Activated naive CD8-positive, alpha-beta T cell treated with anti-CD3 and anti-CD28 coated beads, Interleukin-2, amount 50 U/mL, for 16 hours (primary cell): Measurements from ENCODE around the gene EXT2.
A peak's percentile ranks its signal among the peaks of the same experiment; 100 is the strongest.

Source experiments
- DNase-seq: peaks from one replicate; pipeline ENCODE4 v3.0.0-alpha.2; 2020; ENCODE audit warnings: low read depth, low spot score

The EXT2 gene

DNA sequence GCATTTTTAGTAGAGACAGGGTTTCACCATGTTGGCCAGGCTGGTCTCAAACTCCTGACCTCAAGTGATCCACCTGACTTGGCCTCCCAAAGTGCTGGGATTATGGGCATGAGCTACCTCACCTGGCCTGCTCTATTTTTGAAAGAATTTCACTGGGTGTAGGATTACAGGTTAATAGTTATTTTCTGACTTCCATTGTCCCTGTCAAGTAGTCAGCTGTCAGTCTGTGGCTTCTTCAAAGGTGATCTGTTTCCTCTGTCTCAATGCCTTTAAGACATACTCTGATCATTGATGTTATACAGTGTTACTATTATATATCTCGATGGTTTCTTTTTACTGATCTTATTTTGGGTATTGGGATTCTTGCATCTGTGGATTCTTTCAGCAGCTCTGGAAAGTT is 10.1 kb upstream of the EXT2 start:
- no peak for DNase-seq

DNA sequence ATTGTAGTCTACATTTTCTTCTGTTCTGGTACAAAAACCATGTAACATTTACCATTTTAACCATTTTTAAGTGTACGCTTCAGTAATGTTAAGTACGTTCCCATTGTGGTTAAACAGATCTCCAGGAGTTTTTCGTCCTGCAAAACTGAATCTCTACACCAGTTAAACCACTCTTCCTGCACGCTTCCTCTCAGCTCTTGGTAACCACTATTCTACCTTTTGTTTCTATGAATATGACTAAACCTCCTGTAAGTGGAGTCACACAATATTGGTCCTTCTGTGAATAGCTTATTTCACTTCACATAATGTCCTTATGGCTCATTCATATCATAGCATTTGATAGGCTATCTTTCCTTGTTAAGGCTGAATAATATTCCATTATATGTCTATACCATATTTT is 7.1 kb upstream of the EXT2 start:
- DNase-seq = no peak

DNA sequence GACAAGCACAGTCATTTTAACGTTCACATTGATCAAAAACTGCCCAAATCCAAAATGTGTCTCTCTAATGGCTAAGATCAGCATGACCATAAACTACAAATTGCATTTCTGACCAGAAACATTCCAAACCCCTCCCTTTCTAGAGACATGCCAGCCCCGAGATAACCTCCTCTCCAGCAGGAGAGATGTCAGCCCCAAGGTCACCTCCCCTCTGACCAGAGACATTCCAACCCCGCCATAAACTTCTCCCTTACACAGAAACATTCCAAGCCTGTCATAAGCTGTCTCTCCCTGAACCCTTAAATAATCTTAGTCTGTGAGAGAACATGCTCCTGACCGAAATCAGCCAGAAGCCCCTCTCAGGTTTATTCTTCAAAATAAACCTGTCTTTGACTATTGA is 6.6 kb upstream of the EXT2 start:
- no peak for DNase-seq

DNA sequence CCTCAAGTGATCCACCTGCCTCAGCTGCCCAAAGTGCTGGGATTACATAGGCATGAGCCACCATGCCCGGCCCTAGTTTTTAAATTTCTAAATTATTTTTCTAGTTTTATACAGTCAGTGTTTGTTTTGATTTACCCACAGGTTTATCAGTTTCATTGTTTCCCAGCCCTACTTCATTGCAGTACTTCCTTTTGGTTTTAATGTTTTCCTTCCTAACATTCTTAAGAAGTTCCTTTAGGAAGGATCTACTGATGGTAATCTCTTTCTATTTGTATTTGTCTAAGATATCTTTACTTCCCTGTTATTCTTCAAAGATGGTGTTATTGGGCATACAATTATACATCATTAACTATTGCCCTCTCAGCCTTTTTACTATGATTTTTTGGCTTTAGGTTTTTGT is 4.9 kb upstream of the EXT2 start:
- DNase-seq = no peak

DNA sequence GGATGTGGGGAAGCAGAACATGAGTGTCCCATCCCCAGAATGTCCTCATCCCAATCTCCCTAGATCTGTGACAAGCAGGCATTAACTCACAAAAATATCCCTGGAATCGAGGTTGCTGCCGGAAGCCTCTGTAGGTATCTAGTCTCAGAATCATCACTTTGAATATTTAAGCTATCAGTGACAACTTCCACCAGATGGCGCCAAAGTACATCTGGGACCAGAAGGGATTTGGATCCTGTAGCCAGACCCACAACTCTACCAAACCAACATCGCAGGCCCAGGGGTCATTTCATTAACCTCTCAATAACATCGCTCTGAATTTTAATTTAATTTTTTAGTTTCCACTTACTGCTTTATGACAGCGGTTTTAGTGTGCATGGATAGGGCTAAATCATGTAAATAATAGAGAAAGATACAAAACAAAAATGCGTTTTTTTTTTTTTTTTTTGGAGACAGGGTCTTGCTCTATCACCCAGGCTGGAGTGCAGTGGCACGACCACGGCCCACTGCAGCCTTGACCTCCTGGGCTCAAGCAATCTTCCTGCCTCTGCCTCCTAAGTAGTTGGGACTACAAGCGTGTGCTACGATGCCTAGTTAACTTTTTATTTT is 1.1 kb upstream of the EXT2 start:
- peak; percentile 72 for DNase-seq

DNA sequence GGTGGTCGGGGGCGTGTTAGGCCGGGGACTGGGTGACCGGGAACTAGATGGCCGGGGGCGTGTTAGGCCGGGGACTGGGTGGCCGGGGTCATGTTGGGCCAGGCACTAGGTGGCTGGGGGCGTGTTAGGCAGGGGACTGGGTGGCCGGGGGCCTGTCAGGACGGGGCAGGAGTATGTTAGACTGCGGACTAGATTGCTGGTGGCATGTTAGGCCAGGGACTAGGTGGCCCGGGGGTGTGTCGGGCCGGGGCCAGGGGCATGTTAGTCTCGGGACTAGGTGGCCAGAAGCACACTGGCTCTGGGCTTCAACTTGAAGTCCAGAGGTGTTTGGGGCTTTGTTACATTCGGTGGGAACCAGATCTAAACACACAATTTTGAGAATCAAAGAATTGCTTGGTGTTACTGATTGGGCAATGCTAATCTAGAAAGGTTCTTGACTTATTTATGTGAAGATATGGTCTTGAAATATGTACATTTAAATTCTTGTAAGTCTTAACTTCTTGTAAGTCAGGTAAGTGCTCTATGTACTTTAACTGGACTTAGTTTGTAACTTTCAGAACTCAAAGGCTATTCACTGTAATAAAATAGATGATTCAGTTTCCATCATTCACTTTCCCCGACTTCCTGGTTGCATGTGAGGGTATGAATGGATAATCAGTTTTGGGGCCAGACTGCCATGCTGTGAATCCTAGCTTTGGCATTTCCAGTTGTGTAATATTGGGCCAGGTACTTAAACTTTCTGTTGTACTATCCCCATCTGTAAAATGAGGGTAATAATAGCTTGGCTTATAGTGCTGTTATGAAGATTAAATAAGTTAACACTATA is 1.1 kb downstream of the EXT2 start:
- DNase-seq = no peak

DNA sequence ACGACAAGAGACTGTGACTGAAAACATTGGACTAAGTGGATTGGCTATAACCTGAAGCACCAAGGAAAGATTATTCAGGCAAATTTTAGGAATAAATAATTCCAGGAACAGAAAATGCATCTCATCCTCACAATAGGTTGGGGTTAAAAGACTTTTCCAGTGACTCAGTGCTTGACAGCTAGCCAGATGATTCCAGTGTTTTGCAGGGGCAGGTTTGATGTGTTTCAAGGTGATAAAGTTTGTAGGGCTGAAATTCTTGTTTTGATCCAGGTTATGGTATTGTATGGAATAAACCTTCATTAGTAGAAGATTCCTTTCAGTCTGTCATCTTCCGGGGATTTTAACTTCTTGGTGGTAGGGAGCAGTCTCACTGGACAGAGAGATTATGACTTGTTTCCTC is 2.3 kb downstream of the EXT2 start:
- DNase-seq = no peak

DNA sequence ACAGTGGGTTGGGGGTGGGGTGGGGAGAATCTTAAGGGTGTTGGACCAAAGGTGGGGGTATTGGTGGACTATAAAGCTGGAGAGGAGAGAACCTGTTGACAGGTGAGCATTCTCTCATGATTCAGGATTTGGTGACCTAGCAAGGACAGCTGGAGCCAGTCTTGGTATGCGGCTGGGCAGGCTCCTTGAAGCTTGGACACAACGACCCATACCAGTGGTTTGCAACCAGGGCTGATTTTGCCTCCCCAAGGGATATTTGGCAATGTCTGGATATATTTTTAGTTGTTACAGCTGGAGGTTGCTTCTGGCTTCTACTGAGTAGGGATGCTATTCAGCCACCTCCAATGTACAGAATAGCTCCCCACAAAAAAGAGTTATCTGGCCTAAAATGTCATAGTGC is 5.6 kb downstream of the EXT2 start:
- no peak for DNase-seq

DNA sequence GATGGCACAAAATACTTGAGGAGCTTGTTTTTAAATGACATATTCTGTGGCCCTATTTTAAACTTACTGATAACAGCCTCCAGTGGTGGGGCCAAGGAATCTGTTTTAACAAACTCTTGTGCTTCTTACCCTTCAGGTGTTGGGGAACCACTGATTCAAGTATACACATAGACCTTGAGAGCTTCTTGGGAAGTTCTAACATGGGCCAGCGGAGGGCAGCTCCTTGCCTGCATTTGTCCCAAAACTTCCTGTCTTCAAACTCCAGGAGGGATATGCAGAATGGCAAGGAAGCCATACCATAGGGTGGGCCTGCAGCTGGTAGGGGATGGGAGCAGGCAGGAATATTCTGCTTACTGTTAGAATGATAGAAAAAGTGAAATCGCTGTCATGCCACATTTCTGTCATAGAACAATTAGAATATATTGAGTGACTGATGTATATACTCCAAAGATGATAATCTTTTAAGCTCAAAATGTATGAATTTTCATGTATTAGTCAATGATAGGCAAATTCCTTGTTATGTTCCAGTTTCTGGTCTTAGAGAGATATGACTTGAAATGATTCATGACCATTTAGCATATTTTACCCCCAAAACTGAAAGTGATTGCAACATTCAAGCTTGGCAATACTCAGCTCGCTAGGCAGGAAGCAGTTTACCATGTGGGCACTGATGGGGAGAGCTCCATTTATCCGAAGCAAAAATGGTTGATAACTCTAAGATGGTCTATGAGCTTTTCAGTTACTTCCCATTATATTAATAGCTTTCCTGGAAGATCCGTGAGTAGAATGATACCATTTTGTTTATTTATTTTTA is 9.2 kb downstream of the EXT2 start:
- DNase-seq = no peak

DNA sequence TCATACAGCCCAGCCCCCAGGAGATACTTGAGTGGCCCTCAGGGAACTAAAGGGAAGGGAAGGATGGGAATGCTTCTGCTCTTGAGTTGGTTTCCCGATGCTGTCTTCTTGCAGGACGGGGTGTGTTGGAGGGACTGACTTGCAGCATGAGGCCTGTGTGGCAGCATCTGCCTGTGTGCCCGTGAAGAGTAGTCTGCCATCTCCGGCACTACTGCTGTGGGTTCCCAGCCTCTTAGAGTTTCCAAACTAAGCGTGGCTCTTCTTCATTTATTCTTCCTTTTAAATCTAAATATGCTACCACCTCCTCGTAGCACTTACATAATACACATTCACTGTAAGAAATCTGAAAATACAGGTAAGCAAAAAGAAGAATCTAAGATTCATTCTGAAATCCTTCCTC is 12.8 kb downstream of the EXT2 start:
- DNase-seq = no peak

DNA sequence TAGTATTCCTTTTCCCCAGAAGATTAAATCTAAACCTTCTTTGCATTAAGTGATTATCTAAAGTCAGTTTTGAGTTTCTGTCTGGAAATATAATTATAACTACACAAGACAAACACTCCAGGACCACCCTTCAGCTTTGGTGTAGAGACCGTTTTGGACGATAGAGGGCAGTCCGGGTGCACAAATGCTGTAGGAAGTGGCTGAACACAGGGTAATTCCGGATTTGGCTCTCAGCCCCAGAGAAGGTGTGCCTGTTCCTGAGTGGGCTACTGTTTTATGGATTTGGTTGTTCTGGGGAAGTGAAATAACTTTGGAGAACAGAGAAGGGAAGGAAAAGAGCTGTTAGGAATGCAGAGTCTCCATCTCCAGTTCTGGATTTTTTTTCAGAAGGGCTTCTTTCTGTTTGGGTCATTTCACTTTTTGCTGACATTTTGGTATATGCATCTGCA is 14.8 kb downstream of the EXT2 start:
- DNase-seq = peak; percentile 15

DNA sequence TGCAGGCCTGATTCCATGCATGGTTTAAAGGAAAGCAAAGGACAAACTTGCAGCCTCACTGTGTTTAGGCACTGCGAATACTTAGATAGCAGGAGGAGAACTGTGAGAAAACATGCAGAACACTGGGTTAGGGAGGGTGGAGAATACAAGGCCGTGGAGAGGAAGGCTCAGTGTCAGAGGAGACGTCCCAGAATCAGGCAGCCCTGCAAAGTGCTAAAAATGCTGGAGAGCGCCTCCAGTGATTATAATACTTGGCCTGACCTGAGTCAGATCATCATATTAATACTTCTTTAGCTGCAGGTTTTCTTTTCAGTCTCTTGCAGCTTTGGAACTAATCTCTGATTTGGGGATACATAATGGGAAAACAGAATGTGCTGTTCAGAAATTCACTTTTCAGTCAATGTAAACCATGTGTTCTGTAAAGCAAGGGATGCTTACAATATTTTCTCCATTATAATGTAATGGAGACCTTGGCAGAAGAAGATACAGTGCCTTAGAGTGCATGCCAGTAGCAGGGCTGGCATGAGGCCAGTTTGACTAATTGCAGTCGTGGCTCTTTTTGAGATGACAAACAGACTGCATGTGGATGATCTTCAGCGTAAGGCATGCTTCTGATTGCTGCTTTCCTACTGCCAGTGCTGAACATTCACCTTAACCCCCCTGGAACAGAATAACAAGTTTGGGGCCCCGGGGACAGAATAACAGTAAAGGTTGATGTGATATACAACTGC is 16.8 kb downstream of the EXT2 start:
- no peak for DNase-seq

DNA sequence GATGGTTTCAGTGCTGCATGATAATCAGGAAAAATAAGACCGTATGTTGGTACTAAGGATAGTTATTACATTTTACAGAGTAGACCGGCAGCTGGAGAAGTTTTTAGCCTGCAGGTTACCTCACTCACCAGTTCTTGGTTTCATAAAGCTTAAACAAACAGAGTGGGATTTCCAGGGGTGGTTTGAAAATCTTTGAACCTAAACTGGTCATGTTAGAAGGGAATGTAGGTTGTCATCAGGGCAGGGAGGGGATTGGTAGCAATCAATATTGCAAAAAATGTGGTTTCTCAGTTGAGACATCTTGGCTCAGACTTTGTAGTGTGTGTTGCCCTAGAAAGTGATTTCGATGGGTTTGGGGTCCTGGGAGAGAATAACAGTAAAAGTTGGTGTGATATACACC is 17.5 kb downstream of the EXT2 start:
- DNase-seq = no peak

DNA sequence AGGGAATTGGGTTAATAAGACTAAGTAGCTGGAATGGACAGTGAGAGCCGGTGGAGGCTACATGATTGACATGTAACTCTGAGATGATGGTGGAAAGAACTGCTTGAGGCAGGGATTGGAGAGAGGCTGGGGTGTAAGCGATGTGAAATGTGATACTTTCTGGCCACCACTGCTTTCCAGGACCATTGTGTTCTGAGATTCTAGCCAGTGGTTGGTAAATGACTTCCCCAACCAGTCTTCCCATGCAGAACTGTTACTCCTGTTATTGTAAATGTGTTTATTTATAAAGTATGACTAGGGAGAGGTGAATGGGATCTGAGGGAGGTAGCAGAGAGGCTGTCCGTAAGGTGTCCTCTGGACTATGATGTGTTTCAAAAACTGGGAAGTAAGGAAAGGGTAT is 18.1 kb downstream of the EXT2 start:
- no peak for DNase-seq

DNA sequence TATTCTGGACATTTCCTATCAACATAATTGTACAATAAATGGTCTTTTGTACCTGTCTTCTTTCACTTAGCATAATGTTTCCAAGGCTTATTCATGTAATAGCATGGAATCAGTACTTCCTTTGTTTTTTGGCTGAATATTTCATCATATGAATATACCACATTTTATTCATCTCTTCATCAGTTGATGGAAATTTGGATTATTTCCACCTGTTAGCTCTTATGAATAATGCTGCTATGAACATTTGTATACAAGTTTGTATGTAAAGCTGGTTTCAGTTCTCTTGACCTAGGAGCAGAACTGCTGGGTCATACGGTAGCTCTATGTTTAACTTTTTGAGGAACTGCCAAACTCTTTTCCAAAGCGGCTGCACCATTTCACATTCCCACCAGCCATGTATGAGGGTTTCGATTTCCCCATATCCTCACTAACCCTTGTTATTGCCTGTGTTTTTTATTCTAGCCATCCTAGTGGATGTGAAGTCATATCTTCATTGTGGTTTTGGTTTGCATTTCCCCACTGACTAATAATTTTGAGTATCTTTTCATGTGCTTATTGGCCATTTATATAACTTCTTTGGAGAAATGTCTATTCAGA is 20.9 kb downstream of the EXT2 start:
- no peak for DNase-seq

DNA sequence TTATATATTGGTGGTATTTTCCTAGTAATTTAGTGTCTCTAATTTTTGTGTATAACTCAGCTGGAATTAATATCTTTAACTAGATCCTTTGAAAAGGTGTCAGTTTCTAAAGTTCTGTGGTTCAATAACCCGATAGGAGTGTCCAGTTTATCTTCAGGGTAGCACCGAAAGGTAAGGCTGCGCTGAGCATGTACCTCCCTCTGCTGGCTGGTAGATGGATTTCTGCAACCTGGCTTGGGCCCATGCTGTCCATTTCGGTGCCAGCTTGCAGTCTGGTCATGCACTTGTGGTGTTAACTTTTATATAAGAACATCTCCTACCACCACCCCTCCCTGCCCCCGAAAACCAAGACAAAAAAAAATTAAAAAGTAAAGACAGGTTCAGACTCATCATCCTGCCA is 24.7 kb downstream of the EXT2 start:
- no peak for DNase-seq

DNA sequence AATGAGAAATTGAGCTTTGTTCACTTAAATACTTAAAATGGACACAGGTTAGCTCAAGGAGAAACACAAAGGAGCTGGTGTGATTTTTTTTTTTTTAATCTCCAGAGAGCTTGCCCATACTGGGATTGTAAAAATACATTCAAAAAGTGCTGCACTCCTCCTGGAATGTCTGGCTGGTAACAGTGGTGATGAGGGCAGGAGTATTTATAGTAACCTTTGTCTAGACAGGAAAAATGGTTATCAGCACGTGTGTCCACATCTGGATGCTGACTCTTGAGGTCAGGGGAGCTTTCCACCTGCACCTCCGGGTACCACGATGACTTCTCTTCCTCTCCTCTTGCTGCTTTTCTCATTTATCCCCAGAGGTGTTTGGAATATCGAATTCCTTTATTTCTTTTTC is 30.1 kb downstream of the EXT2 start:
- no peak for DNase-seq

DNA sequence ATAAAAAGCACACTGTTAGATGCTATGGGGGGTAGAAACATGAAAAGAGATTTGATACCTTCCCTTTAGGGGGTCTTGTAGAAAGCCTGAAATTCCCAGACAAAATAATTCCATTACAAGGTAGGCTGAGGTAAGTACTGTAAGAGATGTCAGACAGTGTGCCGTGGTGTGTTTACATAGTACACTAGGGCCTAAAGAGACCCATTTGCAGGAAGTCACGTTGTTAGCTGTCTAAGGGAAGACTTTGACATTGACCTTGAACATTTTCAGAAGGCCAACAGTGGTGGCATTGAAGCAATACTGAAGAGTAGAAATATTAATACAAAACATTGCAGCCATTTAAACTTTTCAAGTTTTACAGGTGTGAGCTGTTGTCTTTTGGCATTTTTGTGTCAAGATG is 30.8 kb downstream of the EXT2 start:
- DNase-seq = no peak

DNA sequence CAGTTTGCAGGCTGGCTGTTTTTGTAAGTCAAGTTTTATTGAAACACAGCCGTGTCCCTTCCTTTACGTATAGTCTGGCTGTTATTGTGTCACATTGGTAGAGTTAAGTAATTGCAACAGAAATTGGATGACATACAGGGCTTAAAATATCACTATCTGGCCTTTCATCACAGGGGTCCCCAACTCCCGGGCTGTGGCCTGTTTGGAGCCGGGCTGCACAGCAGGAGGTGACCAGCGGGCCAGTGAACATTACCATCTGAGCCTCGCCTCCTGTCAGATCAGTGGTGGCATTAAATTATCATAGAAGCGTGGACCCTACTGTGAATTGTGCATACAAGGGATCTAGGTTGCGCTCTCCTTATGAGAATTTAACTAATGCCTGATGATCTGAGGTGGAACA is 31.7 kb downstream of the EXT2 start:
- no peak for DNase-seq

DNA sequence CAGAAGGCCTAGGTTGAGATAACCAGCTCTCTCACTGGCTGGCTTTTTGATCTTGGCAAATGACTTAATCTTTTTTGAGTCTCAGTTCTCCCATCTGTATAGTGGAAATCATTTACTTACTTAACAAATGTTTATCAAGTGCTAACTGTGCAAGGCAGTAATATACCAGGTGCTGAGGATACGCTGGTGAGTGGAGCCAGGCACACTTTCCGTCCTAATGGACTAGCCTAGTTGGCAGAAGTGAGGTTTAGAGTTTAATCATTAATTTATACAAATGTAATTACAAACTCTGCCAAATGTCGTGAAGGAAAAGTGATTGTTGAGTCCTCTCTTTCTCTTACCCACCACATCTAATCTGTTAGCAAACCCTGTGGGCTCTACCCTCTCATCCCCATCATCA is 33.3 kb downstream of the EXT2 start:
- no peak for DNase-seq

DNA sequence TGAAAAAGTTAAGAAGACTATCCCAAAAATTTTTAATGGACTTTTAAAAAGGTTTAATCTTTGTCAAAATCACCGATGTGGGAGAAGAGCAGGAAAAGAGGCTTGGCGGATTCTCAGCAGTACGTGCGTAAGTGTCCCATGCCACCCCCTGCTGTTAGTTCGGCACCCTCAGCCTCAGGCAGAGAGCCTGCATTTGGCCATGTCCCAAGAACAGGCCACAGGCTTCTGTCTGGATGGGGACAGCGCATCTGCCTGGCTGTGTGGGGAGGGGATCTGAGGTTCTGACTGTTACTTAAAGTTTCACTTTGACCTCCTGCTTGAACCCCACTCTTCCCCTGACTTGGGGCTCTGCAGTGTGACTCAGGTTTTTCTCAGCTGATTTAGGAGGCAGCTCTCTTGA is 35.3 kb downstream of the EXT2 start:
- DNase-seq = no peak
